ENCODE measurements around the gene RTEL1.

The RTEL1 gene

GRCh38 chr20:63643499-63643898 is 14.6 kb upstream of the RTEL1 start (continued):
- TF ChIP-seq, protein P1, sequence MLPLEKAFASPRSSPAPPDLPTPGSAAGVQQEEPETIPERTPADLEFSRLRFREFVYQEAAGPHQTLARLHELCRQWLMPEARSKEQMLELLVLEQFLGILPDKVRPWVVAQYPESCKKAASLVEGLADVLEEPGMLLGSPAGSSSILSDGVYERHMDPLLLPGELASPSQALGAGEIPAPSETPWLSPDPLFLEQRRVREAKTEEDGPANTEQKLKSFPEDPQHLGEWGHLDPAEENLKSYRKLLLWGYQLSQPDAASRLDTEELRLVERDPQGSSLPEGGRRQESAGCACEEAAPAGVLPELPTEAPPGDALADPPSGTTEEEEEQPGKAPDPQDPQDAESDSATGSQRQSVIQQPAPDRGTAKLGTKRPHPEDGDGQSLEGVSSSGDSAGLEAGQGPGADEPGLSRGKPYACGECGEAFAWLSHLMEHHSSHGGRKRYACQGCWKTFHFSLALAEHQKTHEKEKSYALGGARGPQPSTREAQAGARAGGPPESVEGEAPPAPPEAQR (tag by site-specific recombination; IDR thresholded peaks at IDR 0.05): no peak
- TF ChIP-seq, protein P2, sequence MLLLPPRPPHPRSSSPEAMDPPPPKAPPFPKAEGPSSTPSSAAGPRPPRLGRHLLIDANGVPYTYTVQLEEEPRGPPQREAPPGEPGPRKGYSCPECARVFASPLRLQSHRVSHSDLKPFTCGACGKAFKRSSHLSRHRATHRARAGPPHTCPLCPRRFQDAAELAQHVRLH (tag by site-specific recombination; IDR thresholded peaks at IDR 0.05): no peak
- TF ChIP-seq ZSCAN23 (tag by site-specific recombination; IDR thresholded peaks at IDR 0.05) (no peak), GLIS2 (tag by site-specific recombination; IDR thresholded peaks at IDR 0.05) (no peak), ZNF521 (tag by site-specific recombination; IDR thresholded peaks at IDR 0.05) (no peak)

GRCh38 chr20:63643946-63644345 is 14.2 kb upstream of the RTEL1 start:
- ChIA-PET CTCF (no interaction called here), POLR2A (interaction anchor here (1.0 kb wide), 1 partner anchor 9 kb away, joined by 3 read pairs; the partner anchor contains the start of gene STMN3)

GRCh38 chr20:63645218-63645617 is 12.9 kb upstream of the RTEL1 start:
- no peak overlapping the region for H3K27ac ChIP-seq (ENCODE audit: extremely low read depth, low read depth, low read length)
- POLR2A ChIA-PET: interaction anchor here (0.5 to 1.3 kb wide), 3 partner anchors 8 to 143 kb away, joined by 3 to 4 read pairs (median 3); partner anchors contain the start of genes RTEL1 and STMN3
- H3K4me3 ChIP-seq (ENCODE audit: low read depth, low read length): no peak overlapping the region
- no peaks in the 10 kb centered on the region for H3K9me3 ChIP-seq (ENCODE audit: control insufficient read depth, insufficient read depth, low read depth, low read length)
- CTCF ChIA-PET: interaction anchor here (0.5 to 0.6 kb wide), 2 partner anchors 118 to 366 kb away, joined by 3 to 7 read pairs; no protein-coding TSS in a partner anchor
- H3K36me3 ChIP-seq (ENCODE audit: control insufficient read depth in 2 of 2, insufficient read depth in 1 of 2, low read length in 2 of 2): no peaks in the 10 kb centered on the region
- H3K4me1 ChIP-seq (ENCODE audit: control insufficient read depth, insufficient read depth, low read length): peaks cover 3% of the 10 kb centered on the region; the same call in 1 of the 2 replicates
- no peak for TF ChIP-seq GLI2 (tag by site-specific recombination; IDR thresholded peaks at IDR 0.05; ENCODE audit: borderline replicate concordance, low read depth)
- TF ChIP-seq ZNF621 (tag by site-specific recombination; IDR thresholded peaks at IDR 0.05): no peak
- TF ChIP-seq BCL11A (tag by site-specific recombination; IDR thresholded peaks at IDR 0.05; ENCODE audit: low read depth): no peak
- TF ChIP-seq ZNF544 (tag by site-specific recombination; IDR thresholded peaks at IDR 0.05): no peak
- TF ChIP-seq ZNF664 (tag by site-specific recombination; IDR thresholded peaks at IDR 0.05): no peak
- TF ChIP-seq ZNF366 (tag by site-specific recombination; conservative IDR thresholded peaks at IDR 0.05): no peak
- no peak for TF ChIP-seq ZNF24 (tag by site-specific recombination; IDR thresholded peaks at IDR 0.05)
- no peak for TF ChIP-seq ZNF112 (tag by site-specific recombination; IDR thresholded peaks at IDR 0.05)
- no peak for TF ChIP-seq ZNF214 (tag by site-specific recombination; IDR thresholded peaks at IDR 0.05; ENCODE audit: borderline replicate concordance)
- no peak for TF ChIP-seq ZNF76 (tag by site-specific recombination; IDR thresholded peaks at IDR 0.05; ENCODE audit: borderline replicate concordance, low read depth)

More at GRCh38 chr20:63643946-63644345, 14.2 kb upstream of the RTEL1 start:
- no peak overlapping the region for H3K4me3 ChIP-seq (ENCODE audit: low read depth, low read length)
- no peaks in the 10 kb centered on the region for H3K36me3 ChIP-seq (ENCODE audit: control insufficient read depth in 2 of 2, insufficient read depth in 1 of 2, low read length in 2 of 2)
- no peaks in the 10 kb centered on the region for H3K9me3 ChIP-seq (ENCODE audit: control insufficient read depth, insufficient read depth, low read depth, low read length)
- H3K27ac ChIP-seq (ENCODE audit: extremely low read depth, low read depth, low read length): no peak overlapping the region
- TF ChIP-seq ZNF658 (tag by site-specific recombination; IDR thresholded peaks at IDR 0.05) (no peak), ZNF501 (tag by site-specific recombination; IDR thresholded peaks at IDR 0.05) (no peak), ZNF175 (tag by site-specific recombination; IDR thresholded peaks at IDR 0.05) (no peak), ZBTB8A (tag by site-specific recombination; IDR thresholded peaks at IDR 0.05) (no peak), ZNF223 (tag by site-specific recombination; IDR thresholded peaks at IDR 0.05) (no peak), MZF1 (tag by site-specific recombination; IDR thresholded peaks at IDR 0.05; ENCODE audit: borderline replicate concordance) (no peak), ZNF426 (tag by site-specific recombination; IDR thresholded peaks at IDR 0.05) (no peak), SP7 (tag by site-specific recombination; IDR thresholded peaks at IDR 0.05) (no peak), ZNF394 (tag by site-specific recombination; IDR thresholded peaks at IDR 0.05; ENCODE audit: borderline replicate concordance) (no peak), ZNF398 (tag by site-specific recombination; IDR thresholded peaks at IDR 0.05) (no peak), ZNF366 (tag by site-specific recombination; conservative IDR thresholded peaks at IDR 0.05) (no peak), PRDM1 (tag by site-specific recombination; IDR thresholded peaks at IDR 0.05) (no peak), ZFP37 (tag by site-specific recombination; IDR thresholded peaks at IDR 0.05) (no peak), KLF7 (tag by site-specific recombination; IDR thresholded peaks at IDR 0.05; ENCODE audit: borderline replicate concordance) (no peak), ZNF558 (tag by site-specific recombination; IDR thresholded peaks at IDR 0.05) (no peak), ZNF600 (tag by site-specific recombination; IDR thresholded peaks at IDR 0.05) (no peak), ZNF596 (tag by site-specific recombination; IDR thresholded peaks at IDR 0.05) (no peak), ZNF785 (tag by site-specific recombination; IDR thresholded peaks at IDR 0.05) (no peak)
- TF ChIP-seq, protein P3, sequence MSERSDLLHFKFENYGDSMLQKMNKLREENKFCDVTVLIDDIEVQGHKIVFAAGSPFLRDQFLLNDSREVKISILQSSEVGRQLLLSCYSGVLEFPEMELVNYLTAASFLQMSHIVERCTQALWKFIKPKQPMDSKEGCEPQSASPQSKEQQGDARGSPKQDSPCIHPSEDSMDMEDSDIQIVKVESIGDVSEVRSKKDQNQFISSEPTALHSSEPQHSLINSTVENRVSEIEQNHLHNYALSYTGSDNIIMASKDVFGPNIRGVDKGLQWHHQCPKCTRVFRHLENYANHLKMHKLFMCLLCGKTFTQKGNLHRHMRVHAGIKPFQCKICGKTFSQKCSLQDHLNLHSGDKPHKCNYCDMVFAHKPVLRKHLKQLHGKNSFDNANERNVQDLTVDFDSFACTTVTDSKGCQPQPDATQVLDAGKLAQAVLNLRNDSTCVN (tag by site-specific recombination; optimal IDR thresholded peaks at IDR 0.05): no peak
- TF ChIP-seq, protein P4, sequence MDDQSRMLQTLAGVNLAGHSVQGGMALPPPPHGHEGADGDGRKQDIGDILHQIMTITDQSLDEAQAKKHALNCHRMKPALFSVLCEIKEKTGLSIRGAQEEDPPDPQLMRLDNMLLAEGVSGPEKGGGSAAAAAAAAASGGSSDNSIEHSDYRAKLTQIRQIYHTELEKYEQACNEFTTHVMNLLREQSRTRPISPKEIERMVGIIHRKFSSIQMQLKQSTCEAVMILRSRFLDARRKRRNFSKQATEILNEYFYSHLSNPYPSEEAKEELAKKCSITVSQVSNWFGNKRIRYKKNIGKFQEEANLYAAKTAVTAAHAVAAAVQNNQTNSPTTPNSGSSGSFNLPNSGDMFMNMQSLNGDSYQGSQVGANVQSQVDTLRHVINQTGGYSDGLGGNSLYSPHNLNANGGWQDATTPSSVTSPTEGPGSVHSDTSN (CRISPR knock-in tag; IDR thresholded peaks at IDR 0.05): no peak
- peaks cover 3% of the 10 kb centered on the region; the same call in 1 of the 2 replicates for H3K4me1 ChIP-seq (ENCODE audit: control insufficient read depth, insufficient read depth, low read length)

All from HEK293 (cell line).